HepG2 (cell line): ENCODE results near the gene NEK9. TPM values are rescaled to one million over a fixed set of nuclear protein-coding genes. Genes with fewer than 3 reads are reported as not detected.
A peak's percentile ranks its signal among the peaks of the same experiment; 100 is the strongest.

ENCODE experiments used
- GATAD1 ChIP-seq: IDR thresholded peaks from 2 replicates; pipeline ENCODE4 v1.6.1; 2016; ENCODE audit warnings: missing genetic modification reagents, missing compliant biosample characterization
- HNF4A ChIP-seq: sonication (generic); formaldehyde crosslinking; IDR thresholded peaks from 2 replicates; pipeline ENCODE4 v1.4.0; 2020; ENCODE audit warnings: missing genetic modification reagents
- MATR3 ChIP-seq: sonication (generic); formaldehyde crosslinking; IDR thresholded peaks from 2 replicates; pipeline ENCODE4 v1.4.0; 2020; ENCODE audit warnings: missing genetic modification reagents
- NCOA1 ChIP-seq: sonication (generic); formaldehyde crosslinking; IDR thresholded peaks from 2 replicates; pipeline ENCODE4 v1.9.0; 2021; ENCODE audit warnings: missing genetic modification reagents
- PAF1 ChIP-seq: IDR thresholded peaks from 2 replicates; pipeline ENCODE4 v1.6.1; 2016; ENCODE audit warnings: missing genetic modification reagents, missing compliant biosample characterization
- PCBP2 ChIP-seq: fragments of 200-400 bp; formaldehyde crosslinking; optimal IDR thresholded peaks from 2 replicates; pipeline ENCODE3; 2018; ENCODE audit warnings: low read length, low read depth; ENCODE audit not compliant: poor library complexity, severe bottlenecking
- RBFOX2 ChIP-seq: fragments of 200-400 bp; formaldehyde crosslinking; IDR thresholded peaks from 2 replicates; pipeline ENCODE4 v1.6.1; 2017; ENCODE audit warnings: low read depth, mild to moderate bottlenecking, low read length
- RFX3 ChIP-seq: IDR thresholded peaks from 2 replicates; pipeline ENCODE4 v1.6.1; 2016; ENCODE audit warnings: missing biosample characterization, missing genetic modification reagents
- TAF15 ChIP-seq: fragments of 200-400 bp; formaldehyde crosslinking; IDR thresholded peaks from one replicate; pipeline ENCODE4 v1.6.1; 2018; ENCODE audit warnings: mild to moderate bottlenecking, low read depth, low read length; ENCODE audit not compliant: poor library complexity, severe bottlenecking
- TRIM24 ChIP-seq: sonication (generic); formaldehyde crosslinking; IDR thresholded peaks from 2 replicates; pipeline ENCODE4 v1.8.0; 2022; ENCODE audit warnings: mild to moderate bottlenecking, missing genetic modification reagents
- ZNF235 ChIP-seq: sonication (generic); formaldehyde crosslinking; IDR thresholded peaks from 2 replicates; pipeline ENCODE4 v1.8.1; 2023; ENCODE audit warnings: mild to moderate bottlenecking, missing genetic modification reagents, borderline replicate concordance
- ZNF274 ChIP-seq: sonication (generic); formaldehyde crosslinking; IDR thresholded peaks from 2 replicates; pipeline ENCODE4 v1.5.1; 2020; ENCODE audit warnings: mild to moderate bottlenecking, missing genetic modification reagents
- ZNF354B ChIP-seq: sonication (generic); formaldehyde crosslinking; IDR thresholded peaks from 2 replicates; pipeline ENCODE4 v1.8.0; 2022; ENCODE audit warnings: mild to moderate bottlenecking, missing genetic modification reagents
- ZNF501 ChIP-seq: sonication (generic); formaldehyde crosslinking; IDR thresholded peaks from 2 replicates; pipeline ENCODE4 v1.5.1; 2020; ENCODE audit warnings: mild to moderate bottlenecking, moderate library complexity, missing genetic modification reagents
- ZNF749 ChIP-seq: sonication (generic); formaldehyde crosslinking; IDR thresholded peaks from 2 replicates; pipeline ENCODE4 v1.8.0; 2022; ENCODE audit warnings: mild to moderate bottlenecking, missing genetic modification reagents, moderate library complexity, borderline replicate concordance
- ZNF780A ChIP-seq: sonication (generic); formaldehyde crosslinking; IDR thresholded peaks from 2 replicates; pipeline ENCODE4 v1.8.0; 2022; ENCODE audit warnings: mild to moderate bottlenecking, missing genetic modification reagents, moderate library complexity
- polyA plus RNA-seq, 8 experiments: library from polyadenylated mRNA; depleted of rRNA in 3 of 8; stranded (reverse) in 7 of 8; unstranded in 1 of 8; fragments of >200 nt; fragmentation: Illumina TruSeq in 4 of 8; extraction: Trizol in 4 of 8; gene quantifications; 2 replicates each; pipeline versions ENCODE4 v1.2.1 to v1.2.3, GENCODE V29; 2011 to 2016; ENCODE audit warnings: low read depth in 4 of 8, missing spikeins in 1 of 8, mixed read lengths in 1 of 8; ENCODE audit not compliant: insufficient read depth in 1 of 8
- total RNA-seq, 5 experiments: library from RNA; depleted of rRNA; stranded (reverse); fragments of >200 nt; fragmentation: Illumina TruSeq; extraction: Trizol; gene quantifications; 2 replicates each; pipeline ENCODE4 v1.2.3, GENCODE V29; 2016; ENCODE audit warnings: low read depth in 1 of 5
- TF ChIP-seq, protein P1 (sequence below): IDR thresholded peaks from 2 replicates; pipeline ENCODE4 v1.4.0; 2020; ENCODE audit warnings: mild to moderate bottlenecking, missing genetic modification reagents
- TF ChIP-seq, protein P2 (sequence below): IDR thresholded peaks from 2 replicates; pipeline ENCODE4 v1.6.1; 2016; ENCODE audit warnings: low read depth
- TF ChIP-seq, protein P3 (sequence below): IDR thresholded peaks from 2 replicates; pipeline ENCODE4 v1.6.1; 2018; ENCODE audit warnings: missing genetic modification reagents
- TF ChIP-seq, protein P4 (sequence below): sonication (generic); formaldehyde crosslinking; IDR thresholded peaks from 2 replicates; pipeline ENCODE4 v1.4.0; 2020; ENCODE audit warnings: missing genetic modification reagents, borderline replicate concordance
- TF ChIP-seq, protein P5 (sequence below): sonication (generic); formaldehyde crosslinking; IDR thresholded peaks from 2 replicates; pipeline ENCODE4 v1.5.0; 2020; ENCODE audit warnings: mild to moderate bottlenecking, missing genetic modification reagents

The NEK9 gene
- total and polyA plus RNA-seq, 2 of the 13 experiments (the other 11 are each of a cell fraction or from before 2014, with no cell fraction given) = 16.5 to 27.3 TPM

DNA sequence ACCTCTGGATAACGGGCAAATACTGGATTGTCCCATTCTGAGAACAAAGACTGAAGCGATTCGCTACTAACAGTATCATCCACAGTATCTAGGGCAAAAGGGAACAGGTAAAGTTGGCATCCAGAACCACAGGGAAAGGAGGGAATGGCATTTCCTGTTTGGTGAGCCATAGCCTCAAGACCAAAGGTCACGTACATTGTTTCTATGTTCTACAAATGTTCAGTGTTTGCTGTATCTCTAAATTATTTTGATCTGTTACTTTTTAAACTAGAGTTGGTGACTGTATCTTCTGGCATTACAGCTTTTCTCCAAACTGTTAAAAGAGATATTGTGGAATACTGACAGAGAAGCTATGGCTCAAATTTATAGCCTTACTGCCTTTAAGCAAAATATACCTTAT, 85.2 kb downstream of the NEK9 start (continued):
- no peak for TF ChIP-seq ZNF780A (CRISPR knock-in tag)
- TF ChIP-seq ZNF274 (CRISPR knock-in tag) = no peak
- TF ChIP-seq ZNF235 (CRISPR knock-in tag) = no peak
- TF ChIP-seq, protein P1, sequence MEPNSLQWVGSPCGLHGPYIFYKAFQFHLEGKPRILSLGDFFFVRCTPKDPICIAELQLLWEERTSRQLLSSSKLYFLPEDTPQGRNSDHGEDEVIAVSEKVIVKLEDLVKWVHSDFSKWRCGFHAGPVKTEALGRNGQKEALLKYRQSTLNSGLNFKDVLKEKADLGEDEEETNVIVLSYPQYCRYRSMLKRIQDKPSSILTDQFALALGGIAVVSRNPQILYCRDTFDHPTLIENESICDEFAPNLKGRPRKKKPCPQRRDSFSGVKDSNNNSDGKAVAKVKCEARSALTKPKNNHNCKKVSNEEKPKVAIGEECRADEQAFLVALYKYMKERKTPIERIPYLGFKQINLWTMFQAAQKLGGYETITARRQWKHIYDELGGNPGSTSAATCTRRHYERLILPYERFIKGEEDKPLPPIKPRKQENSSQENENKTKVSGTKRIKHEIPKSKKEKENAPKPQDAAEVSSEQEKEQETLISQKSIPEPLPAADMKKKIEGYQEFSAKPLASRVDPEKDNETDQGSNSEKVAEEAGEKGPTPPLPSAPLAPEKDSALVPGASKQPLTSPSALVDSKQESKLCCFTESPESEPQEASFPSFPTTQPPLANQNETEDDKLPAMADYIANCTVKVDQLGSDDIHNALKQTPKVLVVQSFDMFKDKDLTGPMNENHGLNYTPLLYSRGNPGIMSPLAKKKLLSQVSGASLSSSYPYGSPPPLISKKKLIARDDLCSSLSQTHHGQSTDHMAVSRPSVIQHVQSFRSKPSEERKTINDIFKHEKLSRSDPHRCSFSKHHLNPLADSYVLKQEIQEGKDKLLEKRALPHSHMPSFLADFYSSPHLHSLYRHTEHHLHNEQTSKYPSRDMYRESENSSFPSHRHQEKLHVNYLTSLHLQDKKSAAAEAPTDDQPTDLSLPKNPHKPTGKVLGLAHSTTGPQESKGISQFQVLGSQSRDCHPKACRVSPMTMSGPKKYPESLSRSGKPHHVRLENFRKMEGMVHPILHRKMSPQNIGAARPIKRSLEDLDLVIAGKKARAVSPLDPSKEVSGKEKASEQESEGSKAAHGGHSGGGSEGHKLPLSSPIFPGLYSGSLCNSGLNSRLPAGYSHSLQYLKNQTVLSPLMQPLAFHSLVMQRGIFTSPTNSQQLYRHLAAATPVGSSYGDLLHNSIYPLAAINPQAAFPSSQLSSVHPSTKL (CRISPR knock-in tag) = peak; percentile 78
- no peak for TF ChIP-seq MATR3 (CRISPR knock-in tag)
- no peak for TF ChIP-seq TAF15
- TF ChIP-seq ZNF354B = no peak
- no peak for TF ChIP-seq TRIM24
- TF ChIP-seq RBFOX2 = no peak
- TF ChIP-seq, protein P2, sequence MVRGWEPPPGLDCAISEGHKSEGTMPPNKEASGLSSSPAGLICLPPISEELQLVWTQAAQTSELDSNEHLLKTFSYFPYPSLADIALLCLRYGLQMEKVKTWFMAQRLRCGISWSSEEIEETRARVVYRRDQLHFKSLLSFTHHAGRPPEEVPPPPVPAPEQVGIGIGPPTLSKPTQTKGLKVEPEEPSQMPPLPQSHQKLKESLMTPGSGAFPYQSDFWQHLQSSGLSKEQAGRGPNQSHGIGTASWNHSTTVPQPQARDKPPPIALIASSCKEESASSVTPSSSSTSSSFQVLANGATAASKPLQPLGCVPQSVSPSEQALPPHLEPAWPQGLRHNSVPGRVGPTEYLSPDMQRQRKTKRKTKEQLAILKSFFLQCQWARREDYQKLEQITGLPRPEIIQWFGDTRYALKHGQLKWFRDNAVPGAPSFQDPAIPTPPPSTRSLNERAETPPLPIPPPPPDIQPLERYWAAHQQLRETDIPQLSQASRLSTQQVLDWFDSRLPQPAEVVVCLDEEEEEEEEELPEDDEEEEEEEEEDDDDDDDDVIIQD (CRISPR knock-in tag) = peak; percentile 55; the same call in 1 of the 2 replicates
- TF ChIP-seq, protein P3, sequence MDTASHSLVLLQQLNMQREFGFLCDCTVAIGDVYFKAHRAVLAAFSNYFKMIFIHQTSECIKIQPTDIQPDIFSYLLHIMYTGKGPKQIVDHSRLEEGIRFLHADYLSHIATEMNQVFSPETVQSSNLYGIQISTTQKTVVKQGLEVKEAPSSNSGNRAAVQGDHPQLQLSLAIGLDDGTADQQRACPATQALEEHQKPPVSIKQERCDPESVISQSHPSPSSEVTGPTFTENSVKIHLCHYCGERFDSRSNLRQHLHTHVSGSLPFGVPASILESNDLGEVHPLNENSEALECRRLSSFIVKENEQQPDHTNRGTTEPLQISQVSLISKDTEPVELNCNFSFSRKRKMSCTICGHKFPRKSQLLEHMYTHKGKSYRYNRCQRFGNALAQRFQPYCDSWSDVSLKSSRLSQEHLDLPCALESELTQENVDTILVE (CRISPR knock-in tag) = no peak
- TF ChIP-seq HNF4A = peak; percentile 84
- no peak for TF ChIP-seq PCBP2
- TF ChIP-seq, protein P4, sequence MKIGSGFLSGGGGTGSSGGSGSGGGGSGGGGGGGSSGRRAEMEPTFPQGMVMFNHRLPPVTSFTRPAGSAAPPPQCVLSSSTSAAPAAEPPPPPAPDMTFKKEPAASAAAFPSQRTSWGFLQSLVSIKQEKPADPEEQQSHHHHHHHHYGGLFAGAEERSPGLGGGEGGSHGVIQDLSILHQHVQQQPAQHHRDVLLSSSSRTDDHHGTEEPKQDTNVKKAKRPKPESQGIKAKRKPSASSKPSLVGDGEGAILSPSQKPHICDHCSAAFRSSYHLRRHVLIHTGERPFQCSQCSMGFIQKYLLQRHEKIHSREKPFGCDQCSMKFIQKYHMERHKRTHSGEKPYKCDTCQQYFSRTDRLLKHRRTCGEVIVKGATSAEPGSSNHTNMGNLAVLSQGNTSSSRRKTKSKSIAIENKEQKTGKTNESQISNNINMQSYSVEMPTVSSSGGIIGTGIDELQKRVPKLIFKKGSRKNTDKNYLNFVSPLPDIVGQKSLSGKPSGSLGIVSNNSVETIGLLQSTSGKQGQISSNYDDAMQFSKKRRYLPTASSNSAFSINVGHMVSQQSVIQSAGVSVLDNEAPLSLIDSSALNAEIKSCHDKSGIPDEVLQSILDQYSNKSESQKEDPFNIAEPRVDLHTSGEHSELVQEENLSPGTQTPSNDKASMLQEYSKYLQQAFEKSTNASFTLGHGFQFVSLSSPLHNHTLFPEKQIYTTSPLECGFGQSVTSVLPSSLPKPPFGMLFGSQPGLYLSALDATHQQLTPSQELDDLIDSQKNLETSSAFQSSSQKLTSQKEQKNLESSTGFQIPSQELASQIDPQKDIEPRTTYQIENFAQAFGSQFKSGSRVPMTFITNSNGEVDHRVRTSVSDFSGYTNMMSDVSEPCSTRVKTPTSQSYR = no peak
- TF ChIP-seq, protein P5, sequence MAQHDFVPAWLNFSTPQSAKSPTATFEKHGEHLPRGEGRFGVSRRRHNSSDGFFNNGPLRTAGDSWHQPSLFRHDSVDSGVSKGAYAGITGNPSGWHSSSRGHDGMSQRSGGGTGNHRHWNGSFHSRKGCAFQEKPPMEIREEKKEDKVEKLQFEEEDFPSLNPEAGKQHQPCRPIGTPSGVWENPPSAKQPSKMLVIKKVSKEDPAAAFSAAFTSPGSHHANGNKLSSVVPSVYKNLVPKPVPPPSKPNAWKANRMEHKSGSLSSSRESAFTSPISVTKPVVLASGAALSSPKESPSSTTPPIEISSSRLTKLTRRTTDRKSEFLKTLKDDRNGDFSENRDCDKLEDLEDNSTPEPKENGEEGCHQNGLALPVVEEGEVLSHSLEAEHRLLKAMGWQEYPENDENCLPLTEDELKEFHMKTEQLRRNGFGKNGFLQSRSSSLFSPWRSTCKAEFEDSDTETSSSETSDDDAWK = no peak
- TF ChIP-seq GATAD1 (CRISPR knock-in tag) = no peak
- no peak for TF ChIP-seq PAF1 (CRISPR knock-in tag)
- no peak for TF ChIP-seq NCOA1 (CRISPR knock-in tag)
- no peak for TF ChIP-seq RFX3 (CRISPR knock-in tag)
- TF ChIP-seq ZNF501 (CRISPR knock-in tag) = no peak
- TF ChIP-seq ZNF749 (CRISPR knock-in tag) = no peak
